B cell (primary cell): Measurements from ENCODE around the gene MPZ.

Source experiments
- CTCF ChIP-seq: fragments of 200-600 bp; IDR thresholded peaks from one replicate; pipeline ENCODE4 v1.8.0; 2022; ENCODE audit warnings: antibody characterized with exemption, mild to moderate bottlenecking
- EZH2 ChIP-seq: IDR thresholded peaks from 2 replicates; pipeline ENCODE4 v1.6.1; 2012; ENCODE audit warnings: borderline replicate concordance, low read depth, mild to moderate bottlenecking, moderate library complexity, low read length; ENCODE audit not compliant: insufficient read depth, poor library complexity, severe bottlenecking

DNA sequence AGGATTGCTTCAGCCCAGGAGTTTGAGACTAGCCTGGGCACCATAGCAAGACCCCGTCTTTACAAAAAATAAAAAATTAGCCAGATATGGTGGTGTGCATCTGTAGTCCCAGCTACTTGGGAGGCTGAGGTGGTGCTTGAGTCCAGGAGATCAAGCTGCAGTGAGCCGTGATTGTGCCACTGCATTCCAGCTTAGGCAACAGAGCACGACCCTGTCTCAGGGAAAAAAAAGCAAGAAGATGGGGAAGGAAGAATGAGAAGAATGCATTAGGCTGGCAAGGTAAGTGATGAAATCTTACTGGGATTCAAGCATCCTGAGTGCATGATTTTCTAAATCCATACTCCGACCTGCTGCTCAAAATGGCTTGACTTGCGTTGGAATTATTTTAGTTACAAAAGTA lies 44.5 kb downstream of the MPZ start:
- no peak for TF ChIP-seq CTCF
- TF ChIP-seq EZH2 = no peak
